ENCODE measurements around the gene FOXO3.

DNA sequence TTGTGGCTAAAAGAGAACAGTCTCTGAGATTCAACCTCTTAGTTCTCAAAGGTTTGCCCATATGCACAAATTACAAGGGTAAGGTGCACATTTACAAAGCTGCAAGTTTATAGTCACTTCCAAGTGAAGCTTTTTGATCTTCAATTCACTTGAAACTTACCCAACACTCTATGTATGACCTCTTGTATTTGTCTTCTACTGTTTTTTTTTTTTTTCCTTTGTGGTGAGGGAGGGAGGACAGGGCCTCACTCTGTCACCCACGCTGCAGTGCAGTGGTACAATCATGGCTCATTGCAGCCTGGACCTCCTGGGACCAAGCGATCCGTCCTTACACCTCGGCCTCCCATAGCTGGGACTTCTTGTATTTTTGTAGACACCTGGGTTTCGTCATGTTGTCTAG, 4.5 kb upstream of the FOXO3 start:
- TF ChIP-seq POLR2AphosphoS5 (IDR thresholded peaks at IDR 0.05; ENCODE audit: borderline replicate concordance, low read depth, low read length) (no peak), EZH2 (IDR thresholded peaks at IDR 0.05) (no peak), FOXP2 (optimal IDR thresholded peaks at IDR 0.05; ENCODE audit: control extremely low read depth, extremely low read length, insufficient read depth) (no peak)
